GM21619 (cell line): ENCODE data around the gene EPX.
"Not testable (repeated sequence)": the region's sequence is repeated elsewhere in the genome, so short reads cannot be mapped to it uniquely, and the experiment has no call there.

ENCODE experiments used
- ATAC-seq: cut with Tn5 transposase; IDR thresholded peaks from one replicate; pipeline ENCODE4 v1.9.1; 2021; ENCODE audit not compliant: unreplicated experiment

Gene EPX, protein sequence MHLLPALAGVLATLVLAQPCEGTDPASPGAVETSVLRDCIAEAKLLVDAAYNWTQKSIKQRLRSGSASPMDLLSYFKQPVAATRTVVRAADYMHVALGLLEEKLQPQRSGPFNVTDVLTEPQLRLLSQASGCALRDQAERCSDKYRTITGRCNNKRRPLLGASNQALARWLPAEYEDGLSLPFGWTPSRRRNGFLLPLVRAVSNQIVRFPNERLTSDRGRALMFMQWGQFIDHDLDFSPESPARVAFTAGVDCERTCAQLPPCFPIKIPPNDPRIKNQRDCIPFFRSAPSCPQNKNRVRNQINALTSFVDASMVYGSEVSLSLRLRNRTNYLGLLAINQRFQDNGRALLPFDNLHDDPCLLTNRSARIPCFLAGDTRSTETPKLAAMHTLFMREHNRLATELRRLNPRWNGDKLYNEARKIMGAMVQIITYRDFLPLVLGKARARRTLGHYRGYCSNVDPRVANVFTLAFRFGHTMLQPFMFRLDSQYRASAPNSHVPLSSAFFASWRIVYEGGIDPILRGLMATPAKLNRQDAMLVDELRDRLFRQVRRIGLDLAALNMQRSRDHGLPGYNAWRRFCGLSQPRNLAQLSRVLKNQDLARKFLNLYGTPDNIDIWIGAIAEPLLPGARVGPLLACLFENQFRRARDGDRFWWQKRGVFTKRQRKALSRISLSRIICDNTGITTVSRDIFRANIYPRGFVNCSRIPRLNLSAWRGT

DNA sequence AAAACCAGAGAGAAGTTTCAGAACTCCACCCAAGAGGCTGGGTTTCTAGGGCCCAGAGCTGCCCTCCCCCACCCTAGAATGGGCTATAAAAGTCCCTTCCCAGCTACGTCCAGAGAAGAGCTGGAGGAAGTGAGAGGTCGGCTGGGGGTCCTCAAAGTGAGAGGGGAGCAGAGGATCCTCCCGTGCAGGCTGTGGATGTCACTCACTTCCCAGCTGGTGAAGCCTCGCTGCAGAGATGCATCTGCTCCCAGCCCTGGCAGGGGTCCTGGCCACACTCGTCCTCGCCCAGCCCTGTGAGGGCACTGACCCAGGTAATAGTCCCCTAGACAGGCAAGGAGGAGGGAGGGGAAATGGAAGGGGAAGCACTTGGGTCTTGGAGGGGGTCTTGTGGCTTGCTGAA is at the start of gene EPX:
EPX (plus strand) TSS at position 115 of the 400 bp plus-strand sequence; CDS start at position 236, 121 bp downstream.
- no peak for ATAC-seq

DNA sequence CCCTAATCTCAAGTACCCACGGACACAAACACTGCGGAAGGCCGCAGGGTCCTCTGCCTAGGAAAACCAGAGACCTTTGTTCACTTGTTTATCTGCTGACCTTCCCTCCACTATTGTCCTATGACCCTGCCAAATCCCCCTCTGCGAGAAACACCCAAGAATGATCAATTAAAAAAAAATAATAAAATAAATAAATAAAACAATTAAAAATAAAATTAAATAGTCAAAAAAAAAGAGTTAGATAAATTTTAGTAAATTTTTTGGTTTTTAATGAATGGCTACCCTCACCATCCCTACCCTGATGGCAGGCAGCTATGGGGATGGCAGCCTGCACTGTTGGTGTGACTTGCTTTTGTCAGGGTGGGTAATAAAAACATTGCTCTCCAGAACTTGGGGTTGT is 49.2 kb upstream of the EPX start:
- not testable (repeated sequence) for ATAC-seq

DNA sequence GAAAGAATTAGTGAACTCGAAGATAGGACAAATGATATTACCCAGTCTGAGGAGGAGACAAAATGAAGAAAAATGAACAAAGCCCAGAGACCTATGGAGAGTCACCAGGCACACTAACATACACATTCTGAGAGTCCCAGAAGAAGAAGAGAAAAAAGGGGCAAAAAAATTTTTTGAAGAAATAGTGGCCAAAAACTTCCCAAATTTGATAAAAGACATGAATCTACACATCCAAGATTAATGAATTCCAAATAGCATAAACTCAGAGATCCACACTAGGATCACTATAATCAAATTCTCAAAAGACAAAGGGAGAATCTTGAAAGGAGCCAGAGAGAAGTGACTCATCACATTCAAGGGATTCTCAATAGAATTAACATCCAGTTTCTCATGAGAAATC is 47.7 kb upstream of the EPX start:
- ATAC-seq, result no peak

DNA sequence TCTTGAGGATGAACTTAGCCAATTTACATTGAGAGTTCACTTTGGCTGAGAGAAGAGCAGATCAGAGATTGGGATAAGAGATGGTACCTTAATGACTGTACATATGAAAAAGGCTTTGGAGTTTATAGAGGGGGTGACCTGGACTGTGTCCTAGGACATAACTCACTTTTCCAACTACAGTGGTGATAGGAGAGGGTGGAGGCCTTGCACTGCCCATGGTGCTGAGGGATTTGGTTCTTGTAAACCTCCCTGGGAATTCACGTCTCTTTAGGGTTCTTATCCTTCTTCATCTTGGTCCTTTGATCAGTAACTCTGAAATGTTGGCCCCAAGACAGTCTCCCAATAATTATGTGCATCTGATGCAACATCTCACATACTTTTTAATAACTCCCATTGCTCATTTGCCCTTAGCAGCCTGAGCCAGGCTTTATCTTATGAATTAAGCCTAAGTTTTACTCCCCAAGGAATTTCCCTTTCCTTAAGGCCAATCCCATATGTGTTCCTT is 44.5 kb upstream of the EPX start, which contains the start of gene OR4D1:
OR4D1 (plus strand) TSS at position 455 of the 505 bp plus-strand sequence. CDS start 6,770 bp downstream, outside the sequence.
- ATAC-seq, result no peak

DNA sequence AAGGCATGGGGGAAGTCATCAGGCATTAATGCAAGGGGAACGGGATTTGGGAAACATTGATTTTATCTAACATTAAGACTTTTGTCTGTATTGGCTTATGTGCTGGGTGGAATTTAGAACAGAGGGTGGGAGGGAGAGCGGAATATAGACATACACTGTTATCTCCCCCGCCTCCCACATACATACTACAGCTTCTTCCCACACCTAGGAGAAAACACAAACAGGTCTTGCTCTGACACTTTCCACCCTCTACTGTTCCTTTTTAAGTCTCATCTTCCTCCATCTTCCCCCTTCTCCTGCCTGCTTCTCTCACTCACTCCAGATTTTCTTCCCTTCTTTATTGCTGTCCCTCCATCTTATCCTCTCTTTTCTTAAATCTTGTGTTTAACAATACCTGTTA is 43.9 kb upstream of the EPX start:
- no peak for ATAC-seq

DNA sequence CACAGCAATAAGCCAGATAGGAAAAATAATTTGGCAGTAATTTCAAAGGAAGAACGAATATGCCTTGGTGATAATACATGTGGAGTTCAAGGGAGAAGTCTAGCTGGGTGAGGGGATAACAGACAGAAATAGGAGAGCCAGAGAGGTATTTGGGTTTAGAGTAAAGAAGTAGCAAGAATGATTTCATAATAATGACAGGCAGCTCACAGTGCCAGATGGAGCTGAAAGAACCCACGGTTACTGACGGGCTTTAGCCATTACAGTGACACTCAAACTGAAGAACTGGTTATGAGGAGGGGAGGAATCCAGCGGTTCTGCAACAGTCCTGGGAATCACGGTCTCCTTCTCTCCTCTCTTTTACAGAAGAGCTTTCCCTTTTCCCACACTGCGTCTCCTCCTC is 42.1 kb upstream of the EPX start:
- ATAC-seq, result no peak

DNA sequence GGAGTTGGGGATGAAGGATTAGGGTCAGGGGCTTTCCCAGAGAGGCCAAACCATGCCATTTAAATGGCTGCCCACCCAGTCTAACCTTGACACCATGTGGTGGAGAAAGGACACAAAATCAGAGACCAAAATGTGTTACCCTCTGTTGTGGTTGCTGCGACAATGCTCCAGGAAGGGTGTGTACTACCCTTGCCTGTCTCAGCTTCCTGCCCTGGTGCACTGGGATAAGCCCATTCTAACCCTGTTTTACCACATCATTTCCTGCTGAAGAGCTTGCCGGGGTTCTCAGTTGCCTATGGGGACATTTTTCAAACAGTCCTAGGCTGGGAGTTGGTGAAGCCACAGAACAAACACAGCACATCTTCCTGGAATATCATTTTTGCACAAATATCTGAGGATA is 39.5 kb upstream of the EPX start:
- ATAC-seq, result no peak

DNA sequence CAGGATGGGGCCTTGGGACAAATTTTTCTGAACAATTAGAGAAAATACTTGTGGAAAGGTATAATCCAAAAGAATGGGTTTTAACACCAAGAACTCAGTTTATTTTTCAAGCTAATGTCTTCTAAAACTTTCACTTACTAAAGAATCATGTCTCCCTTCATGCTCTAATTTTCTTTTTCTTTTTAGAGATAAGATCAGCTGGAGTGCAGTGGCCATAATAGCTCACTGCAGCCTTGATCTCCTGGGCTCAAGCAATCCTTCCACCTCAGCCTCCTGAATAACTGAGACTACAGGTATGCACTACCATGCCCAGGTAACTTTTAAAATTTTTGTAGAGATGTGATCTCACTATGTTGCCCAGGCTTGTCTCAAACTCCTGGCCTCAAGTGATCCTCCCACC is 38.9 kb upstream of the EPX start:
- no peak for ATAC-seq

DNA sequence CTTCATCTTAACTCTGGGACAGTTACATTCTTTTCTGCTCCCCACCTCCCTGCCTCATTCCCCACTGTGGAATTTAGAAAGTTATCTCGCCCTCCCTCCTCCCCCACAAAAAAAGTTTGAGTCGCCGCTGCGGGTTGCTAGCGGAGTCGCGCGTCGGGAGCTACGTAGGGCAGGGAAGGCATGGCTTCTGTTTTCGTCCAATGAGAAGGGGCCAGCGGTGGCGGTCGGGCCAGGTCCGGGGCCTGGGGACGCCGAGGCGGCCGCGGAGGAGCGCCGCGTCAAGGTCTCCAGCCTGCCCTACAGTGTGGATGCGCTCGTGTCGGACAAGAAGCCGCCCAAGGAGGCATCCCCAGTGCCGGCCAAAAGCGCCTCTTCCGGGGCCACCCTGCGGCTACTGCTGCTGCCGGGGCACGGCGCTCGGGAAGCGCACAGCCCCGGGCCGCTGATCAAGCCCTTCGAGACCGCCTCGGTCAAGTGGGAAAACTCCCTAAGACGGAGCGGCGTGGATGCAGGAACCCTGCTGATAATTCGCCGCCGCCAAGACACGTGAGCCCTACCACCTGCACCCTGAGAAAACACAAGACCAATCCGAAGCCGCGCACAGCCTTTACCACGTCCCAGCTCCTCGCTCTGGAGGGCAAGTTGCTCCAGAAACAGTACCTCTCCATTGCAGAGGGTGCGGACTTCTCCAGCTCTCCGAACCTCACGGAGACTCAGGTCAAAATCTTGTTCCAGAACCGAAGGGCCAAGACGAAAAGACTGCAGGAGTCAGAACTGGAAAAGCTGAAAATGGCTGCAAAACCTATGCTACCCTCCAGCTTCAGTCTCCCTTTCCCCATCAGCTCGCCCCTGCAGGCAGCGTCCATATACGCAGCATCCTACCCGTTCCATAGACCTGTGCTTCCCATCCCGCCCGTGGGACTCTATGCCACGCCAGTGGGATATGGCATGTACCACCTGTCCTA is 35.4 kb upstream of the EPX start:
- ATAC-seq, result no peak

DNA sequence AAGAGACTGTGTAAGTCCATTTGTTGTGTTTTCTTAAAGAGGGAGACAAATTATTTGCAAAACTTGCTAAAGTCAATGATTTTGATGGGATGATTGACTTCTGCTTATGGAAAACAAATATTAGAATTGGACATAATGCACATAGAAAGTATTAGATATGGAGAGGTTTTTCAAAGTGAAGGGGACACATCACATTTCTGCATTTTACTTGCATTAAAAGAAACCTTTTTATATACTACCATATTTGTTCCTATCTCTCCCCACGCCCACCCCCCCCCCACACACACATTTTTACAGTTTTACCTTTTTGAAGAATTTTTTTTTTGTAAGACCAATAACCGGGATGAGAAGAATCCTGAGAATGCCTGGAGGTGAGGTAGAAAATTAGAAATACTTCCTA is 34.3 kb upstream of the EPX start:
- ATAC-seq, result no peak

DNA sequence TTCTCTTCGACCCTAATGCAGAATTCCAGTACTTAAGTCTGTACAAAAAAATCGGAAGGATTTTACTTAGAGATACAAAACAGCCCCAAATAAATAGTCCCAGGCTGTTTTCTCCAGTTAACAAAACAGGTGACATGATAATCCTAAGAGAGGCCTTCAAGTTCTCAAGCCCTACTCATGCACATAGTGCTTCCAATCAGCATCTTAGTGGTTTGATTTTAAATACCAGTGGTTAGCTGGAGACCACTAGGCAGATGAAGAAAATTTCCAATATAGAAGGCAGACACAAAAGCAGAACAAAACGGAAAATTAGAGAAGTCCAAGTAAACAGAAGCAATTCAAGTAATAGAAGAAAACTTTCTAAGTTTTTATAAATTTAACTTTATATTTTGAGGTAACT is 31.0 kb upstream of the EPX start:
- no peak for ATAC-seq

DNA sequence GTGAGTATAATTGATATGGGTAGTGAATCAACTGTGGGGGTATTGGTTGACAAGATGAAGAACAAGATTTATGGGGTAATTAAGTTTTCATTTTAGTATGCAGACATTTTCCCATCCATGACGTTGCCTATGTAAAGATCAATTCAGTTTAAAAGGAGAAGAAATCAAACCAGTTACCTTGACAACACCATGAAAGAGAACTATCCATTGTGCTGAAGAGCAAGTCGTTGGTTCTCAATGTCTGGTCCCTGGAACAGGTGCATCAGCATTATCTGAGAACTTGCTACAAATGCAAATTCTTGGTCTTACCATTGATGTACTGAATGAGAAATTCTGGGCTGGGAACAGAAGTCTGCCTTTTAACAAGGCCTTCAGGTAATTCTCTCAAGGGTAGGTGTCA is 26.5 kb upstream of the EPX start:
- ATAC-seq, result no peak

DNA sequence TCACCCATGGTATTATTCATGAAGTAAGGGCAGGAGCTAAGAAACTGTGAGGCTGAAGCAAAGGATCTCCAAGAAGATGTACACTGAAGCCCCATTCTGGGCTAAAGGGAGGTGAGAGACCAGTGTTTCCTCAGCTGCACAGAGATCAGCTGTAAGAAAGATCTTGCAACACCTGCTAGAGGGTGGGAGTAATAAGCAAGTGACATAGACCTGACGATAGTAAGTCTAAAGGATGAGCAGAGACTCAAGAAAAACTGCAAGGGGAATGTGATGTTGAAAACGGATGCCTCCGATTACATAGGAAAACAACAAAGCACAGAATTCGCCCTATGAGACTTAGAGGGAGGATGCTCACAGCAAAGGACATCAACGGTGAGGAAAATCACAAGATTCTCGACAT is 25.8 kb upstream of the EPX start, which contains the start of gene OR4D2:
OR4D2 (plus strand) TSS at position 301 of the 400 bp plus-strand sequence. CDS start 2,674 bp downstream, outside the sequence.
- ATAC-seq, result no peak

DNA sequence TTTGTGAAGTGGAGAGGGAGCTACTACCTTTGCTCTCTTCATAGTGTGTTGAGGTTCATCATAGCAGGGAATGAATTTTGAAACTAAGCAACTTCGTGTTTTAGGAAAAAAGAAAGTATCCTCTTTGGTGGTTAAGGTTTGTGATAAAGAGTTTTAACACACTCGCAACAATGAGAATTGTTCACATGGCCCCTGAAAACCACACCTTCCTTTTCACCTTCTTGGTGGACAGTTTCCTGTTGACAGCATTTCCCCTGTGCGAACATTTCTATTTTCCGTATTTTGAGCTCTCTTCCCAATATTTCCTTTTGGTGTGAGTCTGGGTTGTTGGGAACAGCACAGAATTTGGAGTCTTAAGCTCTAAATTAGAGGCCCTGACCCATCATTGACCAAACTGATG is 21.9 kb upstream of the EPX start:
- ATAC-seq, result no peak

DNA sequence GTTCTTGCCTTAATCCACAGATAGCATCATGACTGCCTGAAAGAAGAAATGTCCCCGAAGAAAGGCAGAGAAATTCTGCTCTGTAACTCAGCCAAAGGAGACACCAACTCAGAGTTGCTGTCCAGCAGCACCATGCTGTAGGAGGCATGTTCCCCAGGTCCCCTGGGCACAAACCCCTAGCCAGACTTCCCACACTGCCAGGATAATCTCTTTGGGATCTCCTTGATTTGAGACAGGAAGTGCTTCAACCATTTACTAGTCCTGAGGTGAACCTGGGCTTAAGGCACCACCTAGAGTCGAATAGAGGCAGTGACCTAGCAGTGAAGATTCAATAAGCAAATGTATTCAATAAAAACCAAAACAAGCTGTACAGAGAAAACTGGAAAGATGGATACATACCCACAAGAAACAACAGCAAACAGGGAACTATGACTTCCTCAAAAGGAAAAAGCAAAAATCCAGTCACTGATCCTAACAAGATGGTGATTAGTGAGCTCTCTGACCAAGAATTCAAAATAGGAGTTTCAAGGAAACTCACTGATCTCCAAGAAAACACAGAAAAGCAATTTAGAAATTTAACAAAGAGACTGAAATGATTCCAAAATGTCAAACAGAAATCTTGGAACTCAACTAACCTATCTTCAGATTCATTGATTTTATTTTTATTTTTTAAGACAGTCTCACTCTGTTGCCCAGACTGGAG is 20.0 kb upstream of the EPX start:
- ATAC-seq, result no peak

DNA sequence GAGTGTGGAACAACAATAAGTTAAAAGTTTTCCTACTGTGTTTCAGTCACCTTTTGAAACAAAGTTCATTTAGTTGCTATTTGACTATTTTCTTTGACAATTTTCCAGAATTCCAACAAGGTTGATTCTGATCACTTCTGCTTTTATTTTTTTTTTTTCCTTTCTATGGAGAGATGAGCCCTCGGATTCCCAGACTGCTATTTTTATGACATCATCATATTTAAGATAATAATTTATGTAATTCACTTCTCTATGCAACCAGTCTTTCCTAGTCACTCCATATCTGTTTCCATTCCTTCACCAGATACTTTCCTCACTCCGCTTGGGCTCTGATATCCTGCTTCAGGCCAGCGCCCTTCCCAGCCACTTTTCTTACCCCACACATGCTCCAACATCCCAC is 17.7 kb upstream of the EPX start:
- ATAC-seq, result no peak

DNA sequence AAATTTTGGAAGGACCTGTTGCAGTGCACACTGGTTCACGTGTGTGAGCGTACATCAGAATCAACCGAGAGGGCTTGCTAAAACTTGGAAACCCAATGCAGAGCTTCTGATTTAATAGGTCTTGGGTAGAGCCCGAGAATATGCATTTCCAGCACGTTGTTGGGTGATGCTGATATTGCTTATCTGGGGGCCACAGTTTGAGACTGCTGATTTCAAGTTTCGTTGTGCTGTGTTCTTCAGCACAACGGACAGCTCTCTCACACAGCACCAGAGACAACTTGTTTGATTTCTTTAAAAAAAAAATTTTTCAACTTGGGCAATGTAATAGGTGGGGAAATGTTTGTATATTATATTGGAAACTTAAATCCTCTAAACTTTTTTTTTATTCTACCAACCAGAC is 16.3 kb upstream of the EPX start:
- ATAC-seq, result no peak

DNA sequence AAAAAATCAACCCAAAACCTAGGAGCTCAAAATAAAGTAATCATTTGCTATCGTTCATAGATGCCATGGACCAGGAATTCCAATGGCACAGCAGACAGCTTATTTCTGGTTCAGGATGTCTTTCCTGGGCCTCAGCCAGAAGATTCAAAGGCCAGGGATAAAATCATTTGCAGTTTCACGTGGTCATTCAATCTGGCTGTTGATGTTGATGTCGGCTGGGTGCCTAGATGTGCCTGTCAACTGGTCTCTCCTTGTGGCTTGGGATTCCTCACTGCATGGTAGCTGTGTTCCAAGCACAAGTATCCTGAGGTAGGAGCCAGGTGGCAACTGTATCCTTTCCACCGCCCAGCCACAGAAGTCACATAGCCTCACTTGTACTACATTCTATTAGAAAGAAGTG is 10.7 kb upstream of the EPX start:
- no peak for ATAC-seq

DNA sequence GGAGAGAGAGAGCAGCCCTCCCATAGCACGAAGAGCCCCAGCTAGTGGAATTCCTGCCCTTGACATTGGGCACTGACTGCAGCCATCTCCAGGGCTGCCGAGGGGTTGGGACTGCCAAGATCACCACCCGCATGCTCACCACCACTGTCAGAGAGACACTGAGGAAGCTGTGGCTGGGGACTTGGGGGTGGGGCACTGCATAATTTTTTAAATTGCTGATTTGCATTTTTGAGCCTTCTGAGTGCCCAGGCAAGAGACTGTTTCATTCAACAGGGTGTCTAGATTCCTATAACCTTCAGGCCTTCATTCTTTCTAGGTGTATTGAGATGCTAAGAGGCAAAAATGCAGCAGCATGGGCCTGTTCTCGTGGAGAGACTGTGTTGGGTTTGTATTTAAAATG is 9.0 kb upstream of the EPX start:
- no peak for ATAC-seq

DNA sequence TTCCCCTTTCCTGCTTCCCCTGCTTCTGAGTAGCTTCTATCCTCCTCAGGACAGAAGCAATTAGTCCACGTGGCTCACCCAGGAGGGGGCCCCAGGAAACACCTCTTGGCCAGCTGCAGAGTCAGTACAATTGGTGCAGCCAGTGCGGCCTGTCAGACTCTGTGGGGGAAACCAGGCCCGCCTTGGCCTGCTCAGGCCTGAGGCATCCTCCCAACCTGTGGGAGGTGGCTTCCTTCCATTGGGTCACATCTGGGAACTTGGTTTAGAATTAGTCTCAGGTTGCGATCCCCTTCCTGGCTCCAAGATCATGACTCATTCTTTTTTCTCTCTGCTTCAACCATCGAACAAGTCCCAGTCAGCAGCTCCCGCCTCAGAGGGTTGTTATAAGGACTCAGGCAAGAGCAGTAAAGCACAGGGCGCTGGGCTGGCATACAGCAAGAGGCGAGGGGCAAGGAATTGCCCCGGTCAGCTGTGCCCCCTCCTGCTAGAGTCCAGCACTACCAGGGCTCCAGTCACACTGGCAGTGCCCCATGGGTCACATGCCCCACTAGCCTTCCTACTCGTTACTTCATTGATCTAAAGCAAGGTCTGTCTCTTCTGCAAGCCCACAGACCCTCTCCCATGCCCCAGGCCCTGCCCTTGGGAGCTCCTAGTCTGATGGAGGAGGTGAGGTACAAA is 8.1 kb upstream of the EPX start:
- ATAC-seq, result no peak
